Measurements from ENCODE around the gene SNRNP25.
"Not testable (repeated sequence)": the region's sequence is repeated elsewhere in the genome, so short reads cannot be mapped to it uniquely, and the experiment has no call there.

The SNRNP25 gene

DNA sequence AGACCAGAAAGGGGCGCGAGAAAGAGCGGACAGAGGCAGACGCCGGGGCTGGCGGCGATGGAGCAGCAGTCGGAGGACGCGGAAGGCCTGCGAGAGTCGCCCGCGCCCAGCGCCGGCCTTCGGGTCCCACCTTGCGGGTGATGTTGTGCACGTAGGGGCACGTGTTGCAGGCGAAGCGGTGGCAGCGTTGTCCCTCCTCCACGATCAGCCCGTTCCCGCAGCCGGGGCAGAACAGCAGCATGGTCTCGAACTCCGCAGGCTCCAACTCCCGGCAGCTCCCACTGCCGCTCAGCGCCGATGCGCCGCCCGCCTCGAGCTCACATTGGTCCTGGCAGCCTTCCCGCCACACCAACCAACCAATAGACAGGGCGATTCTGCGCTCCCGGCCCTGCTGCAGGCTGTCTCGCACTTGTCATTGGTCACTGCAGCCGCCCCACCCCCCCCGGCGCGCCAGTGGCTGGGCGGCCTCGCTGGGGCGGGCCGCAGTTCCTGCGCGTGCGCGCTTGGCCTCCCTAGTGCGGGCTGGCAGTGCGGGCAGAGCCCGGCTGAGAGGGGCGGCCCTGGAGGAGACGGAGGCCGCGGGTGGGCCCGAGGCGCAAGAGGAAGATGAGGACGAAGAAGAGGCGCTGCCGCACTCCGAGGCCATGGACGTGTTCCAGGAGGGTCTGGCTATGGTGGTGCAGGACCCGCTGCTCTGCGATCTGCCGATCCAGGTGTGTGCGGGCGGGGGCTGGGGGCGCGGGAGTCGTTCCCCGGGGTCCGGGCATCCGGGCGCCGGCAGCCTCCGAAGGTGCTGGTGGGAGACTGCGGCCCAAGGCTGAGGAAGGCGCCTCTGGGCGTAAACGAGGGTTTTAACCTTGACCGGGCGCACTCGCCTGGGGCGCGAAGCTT is at the start of gene SNRNP25, which contains the start of gene POLR3K:
TSS of gene SNRNP25 (plus strand) at position 483 of the 891 bp plus-strand sequence. CDS start at position 672, 189 bp downstream.
TSS of gene POLR3K (minus strand) at position 263 of the 891 bp plus-strand sequence. CDS start at position 241, 22 bp downstream.
- H3K4me3 Mint-ChIP-seq: peak within 1 kb of the TSS; percentile 93
- H3K4me1 Mint-ChIP-seq: peaks cover 39% of the 10 kb centered on the region
- DNase-seq: peak; percentile 97
- peaks cover 3% of the 10 kb centered on the region for H3K9me3 Mint-ChIP-seq
- TF ChIP-seq CTCF (IDR thresholded peaks at IDR 0.05): no peak
- no peaks in the 10 kb centered on the region for H3K27me3 Mint-ChIP-seq (ENCODE audit: low read depth, poor library complexity)
- peaks cover 52% of the 10 kb centered on the region for H3K36me3 Mint-ChIP-seq (ENCODE audit: low read depth)
- H3K27ac Mint-ChIP-seq: peak within 1 kb of the TSS; percentile 99

- no peak for DNase-seq
- no peak overlapping the region for H3K27ac Mint-ChIP-seq
- no peaks in the 10 kb centered on the region for H3K36me3 Mint-ChIP-seq (ENCODE audit: low read depth)
- H3K4me1 Mint-ChIP-seq: no peaks in the 10 kb centered on the region
- H3K4me3 Mint-ChIP-seq: peak overlapping the region; percentile 71
- H3K27me3 Mint-ChIP-seq (ENCODE audit: low read depth, poor library complexity): no peaks in the 10 kb centered on the region
- TF ChIP-seq CTCF (IDR thresholded peaks at IDR 0.05): no peak
- H3K9me3 Mint-ChIP-seq: no peaks in the 10 kb centered on the region
Measured at GRCh38 chr16:9903-10665, 43.5 kb upstream of the SNRNP25 start.

DNA sequence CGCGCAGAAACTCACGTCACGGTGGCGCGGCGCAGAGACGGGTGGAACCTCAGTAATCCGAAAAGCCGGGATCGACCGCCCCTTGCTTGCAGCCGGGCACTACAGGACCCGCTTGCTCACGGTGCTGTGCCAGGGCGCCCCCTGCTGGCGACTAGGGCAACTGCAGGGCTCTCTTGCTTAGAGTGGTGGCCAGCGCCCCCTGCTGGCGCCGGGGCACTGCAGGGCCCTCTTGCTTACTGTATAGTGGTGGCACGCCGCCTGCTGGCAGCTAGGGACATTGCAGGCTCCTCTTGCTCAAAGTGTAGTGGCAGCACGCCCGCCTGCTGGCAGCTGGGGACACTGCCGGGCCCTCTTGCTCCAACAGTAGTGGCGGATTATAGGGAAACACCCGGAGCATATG is 42.9 kb upstream of the SNRNP25 start:
- not testable (repeated sequence) for H3K36me3 Mint-ChIP-seq (ENCODE audit: low read depth); H3K4me1 Mint-ChIP-seq; H3K27me3 Mint-ChIP-seq (ENCODE audit: low read depth, poor library complexity); H3K27ac Mint-ChIP-seq; H3K4me3 Mint-ChIP-seq; H3K9me3 Mint-ChIP-seq
- TF ChIP-seq CTCF (IDR thresholded peaks at IDR 0.05): peak; percentile 28
- peak; percentile 81 for DNase-seq

GRCh38 chr16:17062-17765 is 36.4 kb upstream of the SNRNP25 start:
- H3K4me3 Mint-ChIP-seq; H3K4me1 Mint-ChIP-seq; H3K27ac Mint-ChIP-seq; H3K36me3 Mint-ChIP-seq (ENCODE audit: low read depth); H3K27me3 Mint-ChIP-seq (ENCODE audit: low read depth, poor library complexity); DNase-seq; H3K9me3 Mint-ChIP-seq: not testable (repeated sequence)

- H3K4me1 Mint-ChIP-seq; H3K4me3 Mint-ChIP-seq; H3K27ac Mint-ChIP-seq; H3K27me3 Mint-ChIP-seq (ENCODE audit: low read depth, poor library complexity); H3K36me3 Mint-ChIP-seq (ENCODE audit: low read depth); H3K9me3 Mint-ChIP-seq; DNase-seq: not testable (repeated sequence)
Measured at GRCh38 chr16:20886-21285, 32.7 kb upstream of the SNRNP25 start.

DNA sequence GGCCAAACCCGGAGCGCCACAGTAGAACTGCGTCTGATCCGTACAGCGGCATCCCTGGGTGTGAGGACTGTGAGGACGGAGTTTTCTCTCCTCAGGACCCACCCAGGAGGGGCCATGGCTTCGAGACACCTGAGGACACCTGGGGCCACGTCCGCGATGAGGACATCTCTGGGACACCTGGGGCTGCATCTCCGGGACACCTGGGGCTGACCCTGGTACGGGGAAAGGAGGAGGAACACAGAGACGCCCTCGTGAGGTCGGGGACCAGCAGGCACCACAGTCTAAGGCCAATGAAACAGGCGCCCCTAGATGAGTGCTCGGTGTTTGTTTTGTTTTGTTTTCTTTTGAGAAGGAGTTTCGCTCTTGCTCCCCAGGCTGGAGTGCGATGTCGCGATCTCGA is 29.5 kb upstream of the SNRNP25 start:
- H3K4me1 Mint-ChIP-seq; H3K4me3 Mint-ChIP-seq; H3K9me3 Mint-ChIP-seq; H3K27me3 Mint-ChIP-seq (ENCODE audit: low read depth, poor library complexity); H3K36me3 Mint-ChIP-seq (ENCODE audit: low read depth); H3K27ac Mint-ChIP-seq; DNase-seq: not testable (repeated sequence)

DNA sequence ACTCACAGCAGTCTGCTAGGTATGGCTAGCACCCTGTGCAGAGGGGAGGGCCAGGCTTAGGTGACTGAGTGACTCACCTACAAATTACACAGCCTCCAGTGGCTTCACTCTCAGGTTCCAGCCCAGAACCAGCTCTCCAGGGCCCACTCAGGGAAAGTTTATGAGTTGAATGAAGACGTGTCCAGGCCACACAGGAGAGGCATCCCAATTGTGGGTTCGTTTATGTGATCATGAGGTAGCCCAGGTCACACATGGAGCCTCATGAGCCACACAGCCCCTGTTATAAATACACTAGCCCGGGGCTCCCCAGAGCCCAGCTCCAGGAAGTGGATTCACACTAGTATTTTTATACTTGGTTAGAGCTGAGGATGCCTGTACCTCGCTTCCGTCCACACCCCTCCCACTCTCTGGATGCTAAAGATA is 27.7 kb upstream of the SNRNP25 start:
- H3K9me3 Mint-ChIP-seq; H3K4me3 Mint-ChIP-seq; H3K27ac Mint-ChIP-seq; DNase-seq; H3K27me3 Mint-ChIP-seq (ENCODE audit: low read depth, poor library complexity); H3K4me1 Mint-ChIP-seq; H3K36me3 Mint-ChIP-seq (ENCODE audit: low read depth): not testable (repeated sequence)

DNA sequence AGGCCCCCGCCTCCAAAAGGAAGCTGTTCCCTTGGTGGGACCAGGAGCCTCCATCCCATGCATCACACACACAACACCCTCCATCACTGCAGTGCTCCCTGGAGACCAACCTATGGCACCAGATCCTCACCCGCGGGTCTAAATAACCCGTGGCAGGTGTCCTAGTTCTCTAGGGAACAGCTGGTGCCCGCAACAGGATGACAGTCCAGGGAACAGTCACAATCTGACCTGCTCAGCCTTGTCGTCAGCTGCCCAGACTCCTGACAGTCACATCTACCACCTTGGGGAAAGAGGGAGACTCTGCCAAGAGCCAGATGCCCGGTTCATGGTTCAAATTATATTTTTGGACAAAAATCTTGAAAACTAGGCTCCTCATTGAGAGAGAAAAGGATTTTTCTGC is 23.0 kb upstream of the SNRNP25 start:
- peaks cover 19% of the 10 kb centered on the region for H3K4me1 Mint-ChIP-seq
- not testable (repeated sequence) for H3K27ac Mint-ChIP-seq; DNase-seq; H3K27me3 Mint-ChIP-seq (ENCODE audit: low read depth, poor library complexity); H3K4me3 Mint-ChIP-seq; H3K36me3 Mint-ChIP-seq (ENCODE audit: low read depth); H3K9me3 Mint-ChIP-seq

DNA sequence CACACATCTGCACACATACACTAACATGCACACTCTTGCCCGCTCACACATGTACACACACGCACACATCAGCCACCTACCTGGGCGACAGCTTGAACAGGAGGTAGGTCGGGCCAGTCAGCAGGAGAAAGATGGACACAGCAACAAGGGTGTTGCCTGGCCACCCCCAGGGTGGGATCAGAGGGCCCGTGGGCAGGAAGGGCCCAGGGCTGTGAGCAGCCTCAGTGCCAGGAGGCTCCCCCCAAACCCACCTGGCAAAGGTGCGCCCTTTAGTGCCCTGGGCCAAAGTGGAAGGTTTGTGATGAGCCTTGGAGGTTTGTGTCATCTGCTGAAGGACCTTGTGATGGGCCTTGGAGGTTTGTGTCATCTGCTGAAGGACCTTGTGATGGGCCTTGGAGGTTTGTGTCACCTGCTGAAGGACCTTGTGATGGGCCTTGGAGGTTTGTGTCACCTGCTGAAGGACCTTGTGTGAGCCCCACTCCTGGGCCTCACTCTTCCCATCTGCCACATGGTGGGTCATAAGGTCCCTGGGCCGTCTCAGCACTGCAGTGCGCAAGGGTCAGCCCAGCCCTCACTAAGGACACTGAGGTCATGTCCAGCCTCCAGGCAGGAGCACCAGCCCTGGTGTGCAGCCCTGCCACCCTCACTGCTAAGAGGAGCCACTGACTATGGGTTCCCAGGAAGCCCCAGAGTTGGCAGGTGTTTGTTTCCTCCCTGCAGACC is 20.3 kb upstream of the SNRNP25 start:
- H3K4me3 Mint-ChIP-seq; H3K27me3 Mint-ChIP-seq (ENCODE audit: low read depth, poor library complexity); H3K27ac Mint-ChIP-seq; H3K36me3 Mint-ChIP-seq (ENCODE audit: low read depth); DNase-seq; H3K9me3 Mint-ChIP-seq: not testable (repeated sequence)
- peaks cover 24% of the 10 kb centered on the region for H3K4me1 Mint-ChIP-seq

Measured in nephron progenitor cell (in vitro differentiated cells).